ENCODE measurements around the gene GNA14.

DNA sequence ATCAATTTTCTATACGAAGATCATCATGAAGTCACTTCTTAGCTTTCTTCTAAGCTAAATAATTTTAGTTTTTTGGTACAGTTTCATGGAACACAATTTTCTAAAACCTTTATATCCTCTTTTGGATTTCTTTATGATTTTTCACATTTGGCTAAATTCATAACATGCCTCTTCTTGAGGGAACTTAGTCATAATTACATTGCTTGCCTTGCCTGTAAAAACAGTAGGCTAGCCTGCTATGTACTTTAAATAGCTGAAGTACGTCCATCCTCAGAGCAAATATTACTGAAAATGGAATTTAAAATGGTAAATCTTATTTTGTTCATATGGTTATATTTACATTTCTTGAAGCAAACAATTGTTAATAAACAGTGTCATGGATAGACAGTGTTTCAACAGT is 245.8 kb downstream of the GNA14 start:
- TF ChIP-seq, protein P1, sequence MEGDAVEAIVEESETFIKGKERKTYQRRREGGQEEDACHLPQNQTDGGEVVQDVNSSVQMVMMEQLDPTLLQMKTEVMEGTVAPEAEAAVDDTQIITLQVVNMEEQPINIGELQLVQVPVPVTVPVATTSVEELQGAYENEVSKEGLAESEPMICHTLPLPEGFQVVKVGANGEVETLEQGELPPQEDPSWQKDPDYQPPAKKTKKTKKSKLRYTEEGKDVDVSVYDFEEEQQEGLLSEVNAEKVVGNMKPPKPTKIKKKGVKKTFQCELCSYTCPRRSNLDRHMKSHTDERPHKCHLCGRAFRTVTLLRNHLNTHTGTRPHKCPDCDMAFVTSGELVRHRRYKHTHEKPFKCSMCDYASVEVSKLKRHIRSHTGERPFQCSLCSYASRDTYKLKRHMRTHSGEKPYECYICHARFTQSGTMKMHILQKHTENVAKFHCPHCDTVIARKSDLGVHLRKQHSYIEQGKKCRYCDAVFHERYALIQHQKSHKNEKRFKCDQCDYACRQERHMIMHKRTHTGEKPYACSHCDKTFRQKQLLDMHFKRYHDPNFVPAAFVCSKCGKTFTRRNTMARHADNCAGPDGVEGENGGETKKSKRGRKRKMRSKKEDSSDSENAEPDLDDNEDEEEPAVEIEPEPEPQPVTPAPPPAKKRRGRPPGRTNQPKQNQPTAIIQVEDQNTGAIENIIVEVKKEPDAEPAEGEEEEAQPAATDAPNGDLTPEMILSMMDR (conservative IDR thresholded peaks at IDR 0.05; ENCODE audit: low read depth, low read length) = no peak
- no peak for TF ChIP-seq EZH2 (IDR thresholded peaks at IDR 0.05; ENCODE audit: low read length, unreplicated experiment)

Measured in PC-3 (cell line).